ENCODE results near the gene FBL.
"Not testable (repeated sequence)": the region's sequence is repeated elsewhere in the genome, so short reads cannot be mapped to it uniquely, and the experiment has no call there.

The FBL gene

DNA sequence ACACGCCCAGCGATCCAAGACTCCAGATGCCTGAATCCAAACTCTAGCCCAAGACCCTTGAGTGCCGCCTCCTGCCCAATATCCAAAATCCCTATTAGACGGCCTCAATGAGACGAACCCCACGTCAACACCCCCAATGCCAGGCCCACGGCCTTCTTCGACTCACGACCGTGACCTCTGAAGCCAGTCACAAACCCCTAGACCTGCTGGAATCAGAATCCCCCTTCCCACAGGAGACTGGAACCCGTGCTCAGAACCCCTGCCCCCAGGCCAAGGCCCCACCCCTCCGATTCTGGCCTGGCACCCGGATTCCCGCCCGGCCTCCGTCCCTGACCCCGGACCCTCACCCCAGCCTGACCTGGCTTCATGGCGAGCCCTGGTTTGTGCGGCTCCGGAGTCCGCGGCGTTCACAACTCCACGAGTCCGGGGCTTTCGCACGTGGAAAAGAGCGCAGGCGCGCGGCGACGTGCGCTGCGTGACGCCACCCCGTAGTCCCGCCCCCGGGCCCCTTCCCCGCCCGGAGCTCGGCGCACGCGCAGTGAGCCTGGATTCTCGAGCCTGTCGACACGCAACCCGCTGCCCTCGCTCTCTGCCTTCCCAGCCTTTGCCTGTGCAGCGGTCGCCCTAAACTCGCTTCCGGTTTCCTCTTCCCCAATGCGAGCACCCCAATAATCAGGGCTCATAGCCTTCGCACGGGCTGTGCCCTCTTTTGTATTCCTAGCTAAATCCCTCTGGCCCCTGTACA, at the start of gene FBL:
Gene FBL (minus strand): TSS at position 447 of the 745 bp plus-strand sequence. CDS start 79 bp downstream, at position 368.
- in situ Hi-C loops (cut with MboI; ENCODE audit: low sequenced_read_pairs): no loop called here

DNA sequence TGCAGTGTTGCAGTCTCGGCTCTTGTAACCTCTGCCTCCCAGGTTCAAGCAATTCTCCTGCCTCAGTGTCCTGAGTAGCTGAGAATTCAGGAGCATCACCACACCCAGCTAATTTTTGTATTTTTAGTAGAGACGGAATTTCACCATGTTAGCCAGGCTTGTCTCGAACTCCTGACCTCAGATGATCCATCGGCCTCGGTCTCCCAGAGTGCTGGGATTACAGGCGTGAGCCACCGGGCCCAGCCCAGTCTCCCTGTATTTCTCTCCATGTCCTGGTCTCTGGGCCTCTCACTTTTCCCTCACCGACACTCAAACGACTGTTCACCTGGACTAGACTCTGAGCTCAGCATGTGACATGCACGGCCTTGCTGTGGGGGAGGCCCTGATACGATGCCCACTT, 48.9 kb upstream of the FBL start:
- in situ Hi-C loops (cut with MboI; ENCODE audit: low sequenced_read_pairs): not testable (repeated sequence)

DNA sequence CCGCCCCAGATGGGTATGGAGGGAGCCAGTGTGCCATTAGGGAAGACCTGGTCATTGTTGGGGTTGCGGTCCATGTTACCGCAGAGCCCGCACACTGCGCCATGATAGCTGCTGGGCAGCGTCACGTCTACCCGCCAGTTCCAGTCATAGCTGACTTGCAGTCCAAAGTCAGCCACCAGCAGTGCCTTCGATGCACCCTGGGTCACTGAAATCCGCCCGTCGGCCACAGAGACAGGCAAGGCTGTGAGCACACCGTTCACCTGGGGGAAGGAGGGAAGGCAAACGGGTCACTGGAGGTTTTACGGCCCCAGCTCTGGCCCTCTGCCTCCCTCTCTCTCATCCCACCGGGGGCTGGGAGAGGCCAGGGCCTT, 48.0 kb upstream of the FBL start:
- in situ Hi-C loops (cut with MboI; ENCODE audit: low sequenced_read_pairs): not testable (repeated sequence)

DNA sequence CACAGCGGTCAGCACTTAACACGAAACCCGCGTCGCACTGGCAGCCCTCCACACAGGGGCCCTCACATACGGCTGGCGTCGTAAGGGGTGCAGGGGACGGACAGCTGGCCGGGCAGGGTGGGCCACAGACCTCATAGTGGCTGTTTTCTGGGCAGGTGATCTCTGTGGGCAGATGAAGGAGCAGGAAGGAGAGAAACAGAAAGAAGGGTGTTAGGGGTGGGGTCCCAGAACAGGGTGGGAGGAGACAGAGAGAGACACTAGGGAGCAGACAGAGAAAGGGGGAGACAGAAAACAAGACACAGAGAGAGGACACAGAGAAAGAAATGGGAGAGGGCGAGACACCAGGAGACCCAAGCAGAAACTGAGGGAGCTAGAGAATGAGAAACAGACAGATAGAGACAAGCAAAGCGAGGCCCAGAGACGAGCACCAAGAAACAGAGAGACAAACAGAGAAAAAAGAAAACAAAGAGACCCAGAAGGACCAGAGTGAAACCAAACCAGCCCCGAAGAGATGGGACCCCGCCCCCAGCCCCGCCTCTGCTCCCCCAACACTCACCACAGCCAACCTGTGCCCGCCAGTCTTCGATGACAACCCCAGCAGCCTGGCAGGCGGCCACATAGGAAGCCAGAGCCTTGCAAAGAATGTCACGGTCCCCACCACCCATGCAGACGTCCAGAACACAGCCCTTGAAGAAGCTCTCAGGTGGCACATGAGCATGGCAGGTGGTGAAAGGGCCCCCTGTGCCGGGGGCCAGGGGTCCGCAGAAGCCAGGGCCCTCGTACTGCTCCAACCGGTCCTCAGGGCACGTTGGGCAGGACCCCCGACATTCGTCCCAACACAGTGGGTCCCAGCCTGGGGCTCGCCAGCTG, 47.4 kb upstream of the FBL start:
- in situ Hi-C loops (cut with MboI; ENCODE audit: low sequenced_read_pairs): not testable (repeated sequence)

DNA sequence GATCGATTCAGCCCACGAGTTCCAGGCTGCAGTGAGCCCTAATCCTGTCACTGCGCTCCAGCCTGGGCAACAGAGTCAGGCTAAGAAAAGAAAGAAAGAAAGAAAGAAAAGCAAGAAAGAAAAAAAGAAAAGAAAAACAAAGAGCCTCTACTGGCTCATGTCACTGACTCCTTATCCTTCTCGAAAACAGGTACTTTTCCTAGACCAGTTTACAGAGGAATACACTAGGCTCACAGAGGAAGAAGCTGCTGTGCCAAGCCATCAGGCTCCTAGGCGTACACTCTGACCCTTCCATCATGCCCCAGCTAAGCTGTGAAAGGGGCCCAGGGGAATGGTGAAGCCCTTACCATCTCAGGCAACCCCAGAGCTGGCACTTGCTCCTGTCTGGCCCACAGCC, 46.3 kb upstream of the FBL start:
- in situ Hi-C loops (cut with MboI; ENCODE audit: low sequenced_read_pairs): not testable (repeated sequence)

DNA sequence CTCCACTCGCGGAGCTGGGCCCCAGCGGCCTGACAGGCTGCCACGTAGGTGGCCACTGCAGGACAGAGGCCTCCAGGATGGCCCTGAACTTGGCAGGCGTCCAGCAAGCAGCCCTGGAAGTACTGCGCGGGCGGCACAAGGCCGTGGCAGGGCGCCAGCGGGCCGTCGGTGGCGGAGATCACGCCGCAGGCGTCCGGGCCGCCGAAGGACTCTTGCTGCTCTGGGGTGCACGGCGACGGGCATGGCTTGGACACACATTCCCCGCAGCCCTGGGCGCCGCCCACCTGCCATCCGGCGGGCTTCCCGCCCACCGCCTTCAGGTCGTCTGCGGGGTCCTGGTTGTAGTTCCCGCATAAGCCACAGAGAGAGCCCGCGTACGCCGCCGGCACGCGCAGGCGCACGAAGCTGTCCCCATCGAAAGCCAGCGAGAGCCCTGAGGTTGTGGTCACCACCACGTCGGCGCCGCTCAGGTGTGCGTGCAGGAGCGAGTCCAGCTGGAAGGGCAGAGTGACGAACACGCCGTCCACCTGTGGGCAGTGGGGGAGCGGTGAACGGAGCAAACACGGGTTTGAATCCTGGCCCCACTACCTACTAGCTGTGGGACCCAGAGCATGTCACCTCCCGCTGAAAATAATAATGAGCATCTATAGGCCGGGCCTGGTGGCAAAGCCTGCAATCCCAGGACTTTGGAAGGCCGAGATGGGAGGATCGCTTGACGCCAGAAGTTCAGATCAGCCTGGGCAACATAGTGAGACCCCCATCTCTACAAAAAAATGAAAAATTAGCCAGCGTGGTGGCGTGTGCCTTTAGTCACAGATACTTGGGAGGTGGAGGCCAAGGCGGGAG, 45.7 kb upstream of the FBL start:
- in situ Hi-C loops (cut with MboI; ENCODE audit: low sequenced_read_pairs): not testable (repeated sequence)

DNA sequence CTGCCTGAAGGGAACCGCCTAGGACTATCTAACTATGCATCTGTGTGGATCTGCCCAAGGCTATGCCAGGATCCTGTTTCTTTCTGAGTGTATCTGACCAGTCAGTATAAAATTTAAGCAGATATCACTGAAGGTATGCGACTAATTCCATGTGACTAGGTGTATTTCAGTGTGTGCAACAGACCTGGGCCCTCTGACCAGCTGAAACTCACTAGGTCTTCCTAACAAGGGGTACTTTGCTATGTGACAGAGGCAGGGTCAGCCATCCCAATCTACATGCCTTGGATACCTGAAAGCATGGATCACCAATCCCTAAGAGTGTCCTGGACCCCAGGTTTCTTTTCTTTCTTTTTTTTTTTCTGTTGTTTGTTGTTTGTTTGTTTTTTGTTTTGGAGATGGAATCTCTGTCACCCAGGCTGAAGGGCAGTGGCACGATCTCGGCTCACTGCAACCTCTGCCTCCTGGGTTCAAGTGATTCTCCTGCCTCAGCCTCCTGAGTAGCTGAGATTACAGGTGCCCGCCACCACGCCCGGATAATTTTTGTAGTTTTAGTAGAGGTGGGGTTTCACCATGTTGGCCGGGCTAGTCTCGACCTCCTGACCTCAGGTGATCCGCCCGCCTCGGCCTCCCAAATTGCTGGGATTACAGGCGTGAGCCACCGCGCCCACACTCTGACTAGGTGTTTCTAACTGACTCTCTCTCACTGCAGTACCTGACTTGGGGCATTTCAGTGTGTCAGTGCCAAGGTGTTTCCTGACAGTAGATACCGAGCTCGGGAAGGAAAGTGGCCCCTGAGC, 44.8 kb upstream of the FBL start:
- in situ Hi-C loops (cut with MboI; ENCODE audit: low sequenced_read_pairs): no loop called here

DNA sequence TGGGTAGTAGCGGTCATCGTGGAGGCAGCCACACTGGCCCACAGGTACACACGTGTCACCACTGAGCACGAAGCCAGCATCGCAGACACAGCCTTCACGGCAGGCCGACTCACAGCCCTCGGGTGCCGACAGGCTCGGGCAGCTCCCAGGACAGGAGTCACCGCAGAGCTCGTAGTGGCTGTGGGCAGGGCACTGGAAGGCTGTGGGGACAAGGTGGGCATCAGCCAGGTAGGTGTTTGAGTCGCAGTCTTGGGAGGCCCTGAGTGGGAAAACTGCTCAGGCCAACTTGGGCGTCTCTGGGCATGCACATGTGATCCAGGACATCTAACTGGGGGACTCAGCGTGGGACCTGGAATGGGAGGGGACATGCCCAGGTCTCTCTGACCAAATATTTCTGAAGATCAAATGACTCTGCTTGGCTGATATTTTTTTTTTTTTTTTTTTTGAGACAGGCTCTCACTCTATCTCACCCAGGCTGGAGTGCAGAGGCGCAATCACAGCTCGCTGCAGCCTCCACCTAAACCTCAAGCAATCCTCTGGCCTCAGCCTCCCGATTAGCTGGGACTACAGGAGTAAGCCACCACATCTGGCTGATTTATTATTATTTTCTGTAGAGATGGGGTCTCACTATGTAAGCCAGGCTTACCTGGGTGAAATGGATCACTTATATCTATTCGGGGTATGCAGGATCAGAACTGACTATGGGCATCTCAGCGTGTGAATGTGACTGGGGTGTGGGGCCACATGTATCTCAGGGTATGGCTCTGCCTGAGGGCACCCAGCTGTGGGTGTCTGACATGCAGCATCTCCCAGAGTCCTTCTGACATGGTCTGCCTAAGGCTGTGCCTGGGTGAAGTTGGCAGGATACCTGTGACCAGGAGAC, 43.9 kb upstream of the FBL start:
- in situ Hi-C loops (cut with MboI; ENCODE audit: low sequenced_read_pairs): not testable (repeated sequence)

DNA sequence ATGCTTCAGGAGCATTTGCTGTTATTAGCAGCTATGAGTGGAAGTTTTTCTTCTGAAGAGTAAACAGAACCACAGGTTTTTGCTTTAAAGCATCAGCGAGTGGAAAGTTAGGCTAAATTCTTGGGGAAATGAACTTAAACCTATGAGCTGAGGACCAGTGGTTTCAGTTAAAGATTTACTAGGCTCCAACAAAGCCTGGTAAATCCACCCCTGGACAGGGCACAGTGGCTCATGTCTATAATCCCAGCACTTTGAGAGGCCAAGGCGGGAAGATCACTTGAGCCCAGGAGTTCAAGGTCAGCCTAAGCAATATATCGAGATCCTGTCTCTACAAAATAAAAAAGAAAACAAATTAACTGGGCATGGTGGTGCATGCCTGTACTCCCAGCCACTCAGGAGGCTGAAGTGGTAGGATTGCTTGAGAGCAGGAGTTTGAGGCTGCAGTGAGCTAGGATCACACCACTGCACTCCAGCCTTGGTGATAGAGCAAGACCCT, 41.3 kb upstream of the FBL start:
- in situ Hi-C loops (cut with MboI; ENCODE audit: low sequenced_read_pairs): not testable (repeated sequence)

DNA sequence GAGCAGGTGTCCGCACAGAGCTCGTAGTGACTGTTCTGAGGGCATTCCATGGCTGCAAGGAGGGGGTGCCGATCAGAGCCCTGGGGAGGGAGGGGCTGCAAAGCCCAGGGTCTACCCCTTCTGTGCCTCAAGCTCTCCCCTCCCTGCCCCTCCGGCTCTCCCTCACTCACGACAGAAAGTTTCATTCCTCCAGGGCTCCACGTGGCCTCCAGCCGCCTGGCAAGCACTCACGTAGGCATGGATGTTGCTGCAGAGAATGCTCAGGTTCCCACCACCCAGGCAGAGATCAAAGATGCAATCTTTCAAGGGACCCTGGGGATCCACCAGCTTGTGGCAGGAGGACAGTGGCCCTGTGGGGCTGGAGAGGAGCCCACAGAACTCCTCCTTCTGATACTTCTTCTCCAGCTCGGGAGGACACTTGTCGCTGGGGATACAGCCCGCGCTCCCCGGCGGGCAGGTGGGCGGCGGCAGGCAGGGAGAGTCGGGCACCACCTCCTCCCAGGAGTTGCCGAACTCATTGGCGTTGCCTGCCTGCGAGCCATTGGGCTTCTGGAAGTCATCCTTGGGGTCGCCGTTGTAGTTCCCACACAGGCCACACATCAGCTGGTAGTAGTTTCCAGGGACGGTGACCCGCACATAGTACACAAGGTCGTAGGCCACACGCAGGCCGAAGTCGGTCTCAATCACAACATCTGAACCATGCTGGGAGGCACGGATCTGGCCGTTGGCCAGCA, 39.8 kb upstream of the FBL start:
- in situ Hi-C loops (cut with MboI; ENCODE audit: low sequenced_read_pairs): not testable (repeated sequence)

DNA sequence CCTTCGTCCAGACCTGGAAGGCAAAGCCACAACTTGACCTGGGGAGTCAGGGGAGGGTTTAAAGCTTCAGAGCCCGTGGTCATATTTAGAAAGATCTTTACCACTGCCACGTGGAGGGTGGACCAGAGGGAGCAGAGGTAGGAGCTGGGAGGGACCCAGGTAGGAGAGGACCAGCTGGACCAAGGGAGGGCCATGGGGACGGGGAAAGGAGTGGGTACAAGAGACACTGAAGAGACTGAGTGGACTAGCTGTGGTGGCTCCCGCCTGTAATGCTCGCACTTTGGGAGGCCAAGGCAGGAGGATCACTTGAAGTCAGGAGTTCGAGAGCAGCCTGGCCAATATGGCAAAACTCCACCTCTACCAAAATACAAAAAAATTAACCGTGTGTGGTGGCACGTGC, 38.5 kb upstream of the FBL start:
- in situ Hi-C loops (cut with MboI; ENCODE audit: low sequenced_read_pairs): not testable (repeated sequence)

DNA sequence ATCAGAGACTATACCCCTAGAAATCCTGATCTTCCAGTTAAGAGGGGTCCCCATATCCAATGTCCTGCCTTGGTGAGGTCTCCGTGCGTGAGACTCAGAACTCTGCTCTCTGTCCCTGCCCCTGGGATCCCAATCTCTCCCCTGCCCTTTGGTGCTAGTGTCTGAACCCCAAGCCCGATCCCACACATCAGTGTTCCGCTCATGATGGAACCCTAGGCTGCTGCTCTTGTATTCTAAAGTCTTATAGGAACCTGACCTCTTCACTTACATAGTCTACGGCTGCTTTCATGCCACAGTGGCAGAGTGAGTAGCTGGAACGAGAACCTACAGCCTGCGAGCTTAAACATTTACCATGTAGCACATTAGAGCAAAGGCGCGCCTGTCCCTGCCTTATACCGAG, 36.5 kb upstream of the FBL start:
- in situ Hi-C loops (cut with MboI; ENCODE audit: low sequenced_read_pairs): not testable (repeated sequence)

DNA sequence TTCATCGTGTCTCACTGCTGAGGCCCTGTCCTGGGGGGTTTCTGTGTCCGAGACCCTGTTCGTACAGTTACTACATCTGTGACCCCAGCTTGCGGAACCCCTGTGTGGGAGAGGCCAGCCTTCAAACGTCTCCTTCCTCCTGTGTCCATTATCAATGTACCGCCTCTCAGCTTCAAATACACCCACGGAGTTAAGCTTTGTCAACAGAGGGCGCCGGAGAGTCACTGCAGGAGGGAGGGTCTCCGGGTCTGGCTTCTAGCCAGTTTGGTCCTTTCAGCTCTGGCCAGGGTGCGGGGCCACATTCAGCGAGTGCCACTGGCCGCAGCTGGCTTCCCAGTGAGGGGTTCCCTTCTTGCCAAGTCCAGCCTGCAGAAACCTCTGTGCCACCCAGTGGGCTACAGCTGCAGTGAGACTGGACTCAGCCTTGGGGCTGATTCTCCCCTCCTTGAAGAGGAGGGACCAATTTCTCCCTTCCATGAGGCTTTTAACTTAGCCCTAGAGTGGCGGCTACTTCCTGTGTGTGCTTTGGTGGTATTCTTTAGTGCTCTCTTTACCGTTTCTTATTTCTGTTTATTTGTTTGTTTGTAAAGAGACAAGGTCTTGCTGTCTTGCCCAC, 35.4 kb upstream of the FBL start:
- in situ Hi-C loops (cut with MboI; ENCODE audit: low sequenced_read_pairs): not testable (repeated sequence)

DNA sequence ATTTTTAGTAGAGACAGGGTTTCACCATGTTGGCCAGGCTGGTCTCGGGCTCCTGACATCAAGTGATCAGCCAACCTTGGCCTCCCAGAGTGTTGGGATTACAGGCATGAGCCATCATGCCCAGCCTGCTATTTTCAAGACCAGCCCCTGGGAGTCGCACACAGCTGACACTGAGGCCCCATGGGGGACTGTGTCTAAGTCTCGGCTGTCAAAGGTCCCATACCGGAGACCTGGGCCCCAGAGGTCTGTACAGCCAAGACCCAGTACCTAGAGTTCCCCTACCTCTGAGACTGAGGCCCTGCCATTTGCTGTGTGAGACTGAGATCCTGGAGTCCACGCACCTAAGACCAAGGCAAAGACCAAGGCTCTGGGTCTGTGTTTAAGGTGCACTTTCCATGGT, 34.1 kb upstream of the FBL start:
- in situ Hi-C loops (cut with MboI; ENCODE audit: low sequenced_read_pairs): not testable (repeated sequence)

DNA sequence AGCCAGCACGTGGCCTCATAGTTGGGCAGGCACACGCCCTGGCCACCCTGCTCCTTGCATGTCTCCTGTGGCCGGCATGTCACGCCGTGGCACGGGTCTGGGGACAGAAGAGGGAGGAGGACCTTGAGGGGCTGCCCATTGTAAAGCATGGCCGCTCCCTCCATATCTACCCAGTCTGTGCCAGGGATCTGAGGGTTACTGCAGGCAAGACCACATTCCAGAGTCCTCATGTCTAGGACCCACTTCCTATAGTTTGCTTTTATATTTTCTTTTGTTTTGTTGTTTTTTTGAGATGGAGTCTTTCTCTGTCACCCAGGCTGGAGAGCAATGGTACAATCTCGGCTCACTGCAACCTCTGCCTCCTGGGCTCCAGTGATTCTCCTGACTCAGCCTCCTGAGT, 33.6 kb upstream of the FBL start:
- in situ Hi-C loops (cut with MboI; ENCODE audit: low sequenced_read_pairs): not testable (repeated sequence)

DNA sequence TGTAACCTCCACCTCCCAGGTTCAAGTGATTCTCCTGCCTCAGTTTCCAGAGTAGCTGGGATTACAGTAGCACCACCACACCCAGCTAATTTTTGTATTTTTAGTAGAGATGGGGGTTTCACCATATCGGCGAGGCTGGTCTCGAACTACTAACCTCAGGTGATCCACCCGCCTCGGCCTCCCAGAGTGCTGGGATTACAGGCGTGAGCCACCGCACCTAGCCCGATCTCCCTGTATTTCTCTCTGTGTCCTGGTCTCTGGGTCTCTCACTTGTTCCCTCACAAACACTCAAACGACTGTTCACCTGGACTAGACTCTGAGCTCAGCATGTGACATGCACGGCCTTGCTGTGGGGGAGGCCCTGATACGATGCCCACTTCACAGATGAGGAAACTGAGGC, 32.7 kb upstream of the FBL start:
- in situ Hi-C loops (cut with MboI; ENCODE audit: low sequenced_read_pairs): not testable (repeated sequence)

DNA sequence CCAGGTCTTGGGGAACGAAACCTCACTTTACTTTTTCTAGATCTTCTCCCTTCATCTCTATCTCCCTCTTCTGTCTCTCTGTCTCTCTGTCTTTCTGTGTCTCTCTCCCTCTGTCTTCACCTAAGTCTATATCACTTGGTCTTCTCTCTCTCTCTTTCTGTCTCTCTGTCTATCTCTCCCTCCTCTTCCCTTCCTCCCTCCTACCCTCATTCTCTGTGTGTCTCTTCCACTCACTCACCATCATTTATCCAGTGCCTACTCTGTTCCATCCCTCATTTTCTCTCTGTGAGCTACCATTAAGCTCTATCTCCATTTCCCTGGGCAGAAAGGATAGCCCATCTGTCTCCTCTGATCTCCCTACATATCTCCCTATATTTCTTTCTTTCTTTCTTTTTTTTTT, 32.2 kb upstream of the FBL start:
- in situ Hi-C loops (cut with MboI; ENCODE audit: low sequenced_read_pairs): no loop called here

DNA sequence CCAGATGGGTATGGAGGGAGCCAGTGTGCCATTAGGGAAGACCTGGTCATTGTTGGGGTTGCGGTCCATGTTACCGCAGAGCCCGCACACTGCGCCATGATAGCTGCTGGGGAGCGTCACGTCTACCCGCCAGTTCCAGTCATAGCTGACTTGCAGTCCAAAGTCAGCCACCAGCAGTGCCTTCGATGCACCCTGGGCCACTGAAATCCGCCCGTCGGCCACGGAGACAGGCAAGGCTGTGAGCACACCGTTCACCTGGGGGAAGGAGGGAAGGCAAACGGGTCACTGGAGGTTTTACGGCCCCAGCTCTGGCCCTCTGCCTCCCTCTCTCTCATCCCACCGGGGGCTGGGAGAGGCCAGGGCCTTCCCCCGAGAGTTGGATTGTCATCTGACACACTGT, 31.8 kb upstream of the FBL start:
- in situ Hi-C loops (cut with MboI; ENCODE audit: low sequenced_read_pairs): not testable (repeated sequence)
